H9 (cell line): ENCODE results near the gene ITGA2. TPM values are rescaled to one million over a fixed set of nuclear protein-coding genes. Genes with fewer than 3 reads are reported as not detected.

Experiments used
- DNase-seq: peaks from one replicate; pipeline ENCODE4 v3.0.0-alpha.2; 2017
- H2AFZ ChIP-seq: one replicate; pipeline ENCODE4 v1.6.1; 2013; ENCODE audit warnings: mild to moderate bottlenecking, low read length, control low read depth, moderate library complexity
- H2AK5ac ChIP-seq: 2 replicates; pipeline ENCODE4 v1.6.1; 2013; ENCODE audit warnings: low read length, control low read depth, mixed read lengths; ENCODE audit not compliant: insufficient read length
- H2BK120ac ChIP-seq: one replicate; pipeline ENCODE4 v1.6.1; 2013; ENCODE audit warnings: low read depth, mild to moderate bottlenecking, low read length, control low read depth, inconsistent platforms; ENCODE audit not compliant: poor library complexity, severe bottlenecking
- H2BK12ac ChIP-seq: 2 replicates; pipeline ENCODE4 v1.6.1; 2013; ENCODE audit warnings: low read length, control low read depth, mixed read lengths, low read depth; ENCODE audit not compliant: insufficient read length
- H2BK15ac ChIP-seq: 2 replicates; pipeline ENCODE4 v1.6.1; 2013; ENCODE audit warnings: low read depth, low read length, control low read depth
- H2BK20ac ChIP-seq: one replicate; pipeline ENCODE4 v1.6.1; 2013; ENCODE audit warnings: low read depth, mild to moderate bottlenecking, low read length, control low read depth, inconsistent platforms; ENCODE audit not compliant: poor library complexity, severe bottlenecking
- H2BK5ac ChIP-seq: 2 replicates; pipeline ENCODE4 v1.6.1; 2013; ENCODE audit warnings: low read length, control low read depth, mixed read lengths; ENCODE audit not compliant: insufficient read length
- H3K14ac ChIP-seq: 2 replicates; pipeline ENCODE4 v1.6.1; 2013; ENCODE audit warnings: low read length, control low read depth; ENCODE audit not compliant: insufficient read depth
- H3K18ac ChIP-seq: 2 replicates; pipeline ENCODE4 v1.6.1; 2013; ENCODE audit warnings: low read depth, mild to moderate bottlenecking, mixed read lengths, low read length, control low read depth; ENCODE audit not compliant: insufficient read length
- H3K23ac ChIP-seq: 2 replicates; pipeline ENCODE4 v1.6.1; 2013; ENCODE audit warnings: low read length, control low read depth, mixed read lengths, low read depth; ENCODE audit not compliant: insufficient read length
- H3K23me2 ChIP-seq: 2 replicates; pipeline ENCODE4 v1.6.1; 2013; ENCODE audit warnings: low read depth, mild to moderate bottlenecking, mixed read lengths, low read length, control low read depth; ENCODE audit not compliant: insufficient read length, poor library complexity, severe bottlenecking
- H3K27ac ChIP-seq: 2 replicates; pipeline ENCODE4 v1.5.1; 2013; ENCODE audit warnings: low read length, control low read depth, mixed read lengths, low read depth; ENCODE audit not compliant: insufficient read length
- H3K27me3 ChIP-seq: 2 replicates; pipeline ENCODE4 v1.6.1; 2013; ENCODE audit warnings: low read length, control low read depth, inconsistent platforms; ENCODE audit not compliant: insufficient read depth
- H3K4ac ChIP-seq: 2 replicates; pipeline ENCODE4 v1.6.1; 2013; ENCODE audit warnings: low read depth, mild to moderate bottlenecking, control low read depth, inconsistent platforms, low read length, moderate library complexity
- H3K4me1 ChIP-seq: 2 replicates; pipeline ENCODE4 v1.6.1; 2013; ENCODE audit warnings: low read length, control low read depth, inconsistent platforms; ENCODE audit not compliant: insufficient read depth
- H3K4me2 ChIP-seq: 2 replicates; pipeline ENCODE4 v1.6.1; 2013; ENCODE audit warnings: low read length, control low read depth, mixed read lengths; ENCODE audit not compliant: insufficient read length, insufficient read depth
- H3K56ac ChIP-seq: 2 replicates; pipeline ENCODE4 v1.6.1; 2013; ENCODE audit warnings: low read depth, mild to moderate bottlenecking, mixed read lengths, low read length, control low read depth; ENCODE audit not compliant: insufficient read length
- H3K79me1 ChIP-seq: 2 replicates; pipeline ENCODE4 v1.6.1; 2013; ENCODE audit warnings: low read depth, mild to moderate bottlenecking, moderate library complexity, low read length, control low read depth, inconsistent platforms; ENCODE audit not compliant: insufficient read depth, poor library complexity, severe bottlenecking
- H3K79me2 ChIP-seq: 2 replicates; pipeline ENCODE4 v1.6.1; 2013; ENCODE audit warnings: low read length, control low read depth, inconsistent platforms; ENCODE audit not compliant: insufficient read depth
- H3K9ac ChIP-seq: 2 replicates; pipeline ENCODE4 v1.6.1; 2013; ENCODE audit warnings: low read length, control low read depth, mixed read lengths; ENCODE audit not compliant: insufficient read length; ENCODE audit errors: extremely low read depth
- H3K9me3 ChIP-seq: one replicate; pipeline ENCODE4 v1.6.1; 2013; ENCODE audit warnings: low read depth, low read length, inconsistent platforms; ENCODE audit not compliant: control insufficient read depth
- H3T11ph ChIP-seq: one replicate; pipeline ENCODE4 v1.6.1; 2013; ENCODE audit warnings: mild to moderate bottlenecking, low read length, control low read depth, inconsistent platforms
- H4K20me1 ChIP-seq: one replicate; pipeline ENCODE4 v1.6.1; 2013; ENCODE audit not compliant: control insufficient read depth, insufficient read length, insufficient read depth
- H4K5ac ChIP-seq: 2 replicates; pipeline ENCODE4 v1.6.1; 2013; ENCODE audit warnings: low read depth, mild to moderate bottlenecking, mixed read lengths, low read length, control low read depth; ENCODE audit not compliant: insufficient read length
- H4K8ac ChIP-seq: replicated peaks from 2 replicates; pipeline ENCODE4 v1.6.1; 2013; ENCODE audit warnings: low read length, control low read depth, mixed read lengths, low read depth; ENCODE audit not compliant: insufficient read length
- H4K91ac ChIP-seq: 2 replicates; pipeline ENCODE4 v1.6.1; 2013; ENCODE audit warnings: low read depth, mild to moderate bottlenecking, moderate library complexity, mixed read lengths, low read length, control low read depth; ENCODE audit not compliant: insufficient read length
- H3K27ac Mint-ChIP-seq, 3 experiments: 2 replicates in 2 of 3; 3 replicates in 1 of 3; pipeline ENCODE4 v1.8.0; 2020 to 2021; ENCODE audit warnings: mixed read lengths in 3 of 3, mild to moderate bottlenecking in 1 of 3, moderate library complexity in 1 of 3
- H3K27me3 Mint-ChIP-seq: 2 replicates; pipeline ENCODE4 v1.8.0; 2021; ENCODE audit warnings: low read depth, mild to moderate bottlenecking, moderate library complexity, mixed read lengths
- H3K36me3 Mint-ChIP-seq, 3 experiments: 2 replicates in 2 of 3; 3 replicates in 1 of 3; pipeline ENCODE4 v1.8.0; 2020 to 2021; ENCODE audit warnings: low read depth in 3 of 3, mixed read lengths in 3 of 3; ENCODE audit not compliant: insufficient read depth in 1 of 3
- H3K4me1 Mint-ChIP-seq, 2 experiments: 2 replicates each; pipeline ENCODE4 v1.8.0; 2020; ENCODE audit warnings: mixed read lengths in 2 of 2
- H3K4me3 Mint-ChIP-seq, 2 experiments: 2 replicates in 1 of 2; 3 replicates in 1 of 2; pipeline ENCODE4 v1.8.0; 2020 to 2021; ENCODE audit warnings: mild to moderate bottlenecking in 2 of 2, mixed read lengths in 2 of 2, moderate library complexity in 1 of 2
- H3K9me3 Mint-ChIP-seq, 2 experiments: 2 replicates in 1 of 2; 3 replicates in 1 of 2; pipeline ENCODE4 v1.8.0; 2020; ENCODE audit warnings: mild to moderate bottlenecking in 2 of 2, mixed read lengths in 2 of 2, moderate library complexity in 1 of 2
- CTCF ChIP-seq: fragments of 200-600 bp; sonication (generic); conservative IDR thresholded peaks from 3 replicates; pipeline ENCODE4 v1.8.0; 2021; ENCODE audit warnings: antibody characterized with exemption, mild to moderate bottlenecking
- WGBS: extraction: QIAGEN DNeasy Blood & Tissue Kit; methylation state at CpG from one replicate; pipeline ENCODE4 v1.1.7; 2013; ENCODE audit warnings: missing lambda C conversion rate, low lambda C conversion rate, mixed read lengths; ENCODE audit not compliant: insufficient read length; ENCODE audit errors: extremely low coverage; 5-methylcytosine and 5-hydroxymethylcytosine counted together
- total RNA-seq: library from RNA; stranded (reverse); gene quantifications from 2 replicates; pipeline ENCODE4 v1.2.1, GENCODE V29; 2021

The ITGA2 gene
- total RNA-seq, 1 experiment from 2014 or later = 3.0 TPM

DNA sequence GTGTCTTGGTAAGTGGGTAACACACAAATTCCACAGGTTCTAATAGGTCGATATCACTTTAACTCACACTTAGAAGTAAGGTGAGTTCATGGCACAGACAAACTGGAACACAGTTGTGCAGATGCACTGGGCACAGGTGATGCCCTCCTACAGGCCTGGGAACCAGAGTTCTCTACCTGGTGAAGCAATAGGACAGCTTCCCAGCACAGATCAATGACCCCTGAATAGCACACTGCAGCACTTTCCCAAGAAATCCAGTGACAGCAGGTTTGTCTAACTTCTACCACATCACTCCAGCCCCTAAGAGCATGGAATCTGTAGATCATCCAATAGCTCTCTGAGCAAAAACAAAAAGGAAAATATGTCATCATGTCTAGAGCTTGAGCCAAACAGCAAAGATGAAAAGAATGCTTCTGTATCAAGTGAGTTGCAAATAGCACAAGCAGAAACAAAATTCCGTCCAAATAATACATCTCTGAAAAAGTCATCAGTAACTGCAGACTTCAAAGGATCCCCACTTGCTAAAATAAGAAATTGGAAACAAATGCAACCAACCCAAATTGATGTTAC, 86.9 kb downstream of the ITGA2 start:
- Histone ChIP-seq H4K8ac (no peak overlapping the region), H2BK15ac (no peak overlapping the region), H2BK20ac (no peak overlapping the region), H4K20me1 (no peaks in the 10 kb centered on the region), H2BK12ac (no peak overlapping the region), H3K79me1 (no peaks in the 10 kb centered on the region), H3K4me1 (no peaks in the 10 kb centered on the region), H3K9ac (no peak overlapping the region), H3K56ac (no peak overlapping the region), H3K9me3 (no peaks in the 10 kb centered on the region), H3K23ac (no peak overlapping the region), H2AK5ac (no peak overlapping the region), H3K4ac (no peak overlapping the region), H2BK5ac (no peak overlapping the region), H3K79me2 (no peaks in the 10 kb centered on the region), H4K5ac (no peak overlapping the region), H2BK120ac (no peak overlapping the region), H3K27ac (no peak overlapping the region), H3K4me2 (no peak overlapping the region), H3K23me2 (no peaks in the 10 kb centered on the region), H2AFZ (no peak overlapping the region), H3K14ac (no peak overlapping the region), H3K18ac (no peak overlapping the region), H3T11ph (no peak overlapping the region), H4K91ac (no peak overlapping the region), H3K27me3 (no peaks in the 10 kb centered on the region)
- H3K9me3 Mint-ChIP-seq = no peaks in the 10 kb centered on the region
- WGBS = no CpG with 5 or more reads among the region's 2 CpGs
- no peaks in the 10 kb centered on the region for H3K27me3 Mint-ChIP-seq
- H3K4me1 Mint-ChIP-seq = no peaks in the 10 kb centered on the region
- DNase-seq = no peak
- H3K27ac Mint-ChIP-seq = no peak overlapping the region
- H3K4me3 Mint-ChIP-seq = no peak overlapping the region
- no peak for TF ChIP-seq CTCF
- H3K36me3 Mint-ChIP-seq = peaks cover 0 to 6% (median 0%) of the 10 kb centered on the region in 3 experiments; a peak in 1 of 7 replicates
